ENCODE data around the gene HAUS1.

HAUS1 gene

DNA sequence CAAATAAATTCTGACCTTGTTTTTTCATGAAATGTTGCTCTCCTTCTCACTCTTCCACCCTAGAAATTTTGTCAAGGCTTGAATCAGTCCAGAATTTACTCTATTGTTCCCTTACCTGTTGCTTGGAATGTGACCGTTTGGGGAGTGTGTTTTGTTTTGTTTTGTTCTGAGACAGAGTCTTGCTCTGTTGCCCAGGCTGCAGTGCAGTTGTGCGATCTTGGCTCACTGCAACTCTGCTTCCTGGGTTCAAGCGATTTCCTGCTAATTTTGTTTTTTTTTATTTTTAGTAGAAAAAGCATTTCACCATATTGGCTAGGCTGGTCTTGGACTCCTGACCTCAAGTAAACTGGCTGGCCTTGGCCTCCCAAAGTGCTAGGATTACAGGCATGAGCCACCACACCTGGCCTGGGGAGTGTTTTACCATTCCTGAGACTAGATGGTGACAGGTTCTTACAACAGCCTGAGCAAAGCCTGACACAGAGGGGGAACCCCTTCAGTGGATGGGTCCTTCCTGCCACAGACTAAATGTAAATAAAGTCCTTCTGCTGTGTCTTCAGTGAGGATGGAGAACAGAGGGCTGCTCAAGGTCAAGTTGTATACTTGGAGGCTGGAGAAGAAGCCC, 52.0 kb downstream of the HAUS1 start:
- Histone ChIP-seq H2BK12ac (ENCODE audit: low read length) (peak overlapping the region; percentile 55), H3K4me1 (ENCODE audit: control insufficient read depth in 1 of 2, insufficient read depth in 2 of 2, low read length in 2 of 2) (peaks cover 17 to 27% of the 10 kb centered on the region in 2 experiments), H2AK5ac (ENCODE audit: low read length) (peak overlapping the region; percentile 32), H3K4me2 (ENCODE audit: low read length) (no peak overlapping the region), H3K27ac (ENCODE audit: low read depth, low read length) (peak overlapping the region; percentile 56), H3K14ac (ENCODE audit: low read length) (peak overlapping the region; percentile 39), H4K8ac (ENCODE audit: low read depth, low read length) (peak overlapping the region; percentile 30), H3K4ac (ENCODE audit: low read depth, low read length) (no peak overlapping the region), H2BK120ac (ENCODE audit: insufficient read depth, low read length, poor library complexity) (no peak overlapping the region), H3K36me3 (ENCODE audit: control insufficient read depth in 1 of 2, insufficient read depth in 2 of 2, low read length in 2 of 2) (no peaks in the 10 kb centered on the region), H3K79me1 (ENCODE audit: low read length) (no peaks in the 10 kb centered on the region), H3K18ac (ENCODE audit: low read length) (no peak overlapping the region), H2BK5ac (ENCODE audit: low read depth, low read length, poor library complexity) (no peak overlapping the region), H3K9me3 (ENCODE audit: insufficient read depth, low read depth, low read length) (peaks cover 2% of the 10 kb centered on the region), H4K91ac (ENCODE audit: low read depth, low read length) (peak overlapping the region; percentile 59), H3K9ac (ENCODE audit: low read length) (no peak overlapping the region), H3K79me2 (ENCODE audit: control insufficient read depth, insufficient read depth, low read length, poor library complexity) (no peaks in the 10 kb centered on the region), H3K27me3 (ENCODE audit: insufficient read depth, low read length) (no peaks in the 10 kb centered on the region), H4K12ac (ENCODE audit: low read depth, low read length) (no peak overlapping the region), H3K23ac (ENCODE audit: low read length) (no peak overlapping the region), H3K4me3 (ENCODE audit: low read depth, low read length) (no peak overlapping the region), H2AFZ (ENCODE audit: insufficient read depth, low read length, poor library complexity) (no peak overlapping the region)
- no peak for DNase-seq
- WGBS (ENCODE audit: extremely low coverage, insufficient coverage, insufficient read length) = no CpG with 5 or more reads among the region's 3 CpGs

DNA sequence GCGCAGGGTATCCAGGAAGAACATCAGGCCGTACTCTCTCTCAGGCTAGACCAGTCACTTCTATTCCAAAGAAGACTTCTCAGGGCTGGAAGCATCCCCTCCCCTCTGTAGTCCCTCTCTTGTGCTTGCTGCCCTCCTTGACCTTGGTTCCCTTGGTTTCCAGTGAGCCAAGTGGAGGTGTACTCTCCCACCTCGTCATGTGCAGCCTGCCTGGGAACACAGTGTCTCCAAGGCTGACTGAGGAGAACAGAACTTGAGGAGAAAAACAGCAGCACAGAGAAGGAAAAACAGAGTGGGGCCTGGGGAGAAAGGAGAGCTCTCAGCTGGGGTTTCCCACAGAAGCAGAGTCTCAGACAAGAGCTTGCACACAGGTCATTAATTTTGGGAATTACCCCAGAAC, 52.7 kb downstream of the HAUS1 start:
- no peak for DNase-seq
- H2BK120ac ChIP-seq (ENCODE audit: insufficient read depth, low read length, poor library complexity) = peak overlapping the region; percentile 34
- H3K4me3 ChIP-seq (ENCODE audit: low read depth, low read length) = no peak overlapping the region
- no peak overlapping the region for H3K23ac ChIP-seq (ENCODE audit: low read length)
- peak overlapping the region; percentile 55 for H2BK12ac ChIP-seq (ENCODE audit: low read length)
- H2BK5ac ChIP-seq (ENCODE audit: low read depth, low read length, poor library complexity) = no peak overlapping the region
- no peak overlapping the region for H2AFZ ChIP-seq (ENCODE audit: insufficient read depth, low read length, poor library complexity)
- peak overlapping the region; percentile 20 for H4K91ac ChIP-seq (ENCODE audit: low read depth, low read length)
- H3K4ac ChIP-seq (ENCODE audit: low read depth, low read length) = no peak overlapping the region
- no peaks in the 10 kb centered on the region for H3K27me3 ChIP-seq (ENCODE audit: insufficient read depth, low read length)
- H3K36me3 ChIP-seq (ENCODE audit: control insufficient read depth in 1 of 2, insufficient read depth in 2 of 2, low read length in 2 of 2) = no peaks in the 10 kb centered on the region
- peaks cover 17 to 27% of the 10 kb centered on the region in 2 experiments for H3K4me1 ChIP-seq (ENCODE audit: control insufficient read depth in 1 of 2, insufficient read depth in 2 of 2, low read length in 2 of 2)
- no peak overlapping the region for H2AK5ac ChIP-seq (ENCODE audit: low read length)
- no peaks in the 10 kb centered on the region for H3K79me1 ChIP-seq (ENCODE audit: low read length)
- peaks cover 2% of the 10 kb centered on the region for H3K9me3 ChIP-seq (ENCODE audit: insufficient read depth, low read depth, low read length)
- H3K27ac ChIP-seq (ENCODE audit: low read depth, low read length) = no peak overlapping the region
- H3K18ac ChIP-seq (ENCODE audit: low read length) = no peak overlapping the region
- no peak overlapping the region for H4K8ac ChIP-seq (ENCODE audit: low read depth, low read length)
- WGBS (ENCODE audit: extremely low coverage, insufficient coverage, insufficient read length) = no CpG with 5 or more reads among the region's 3 CpGs
- H3K79me2 ChIP-seq (ENCODE audit: control insufficient read depth, insufficient read depth, low read length, poor library complexity) = no peaks in the 10 kb centered on the region
- H4K12ac ChIP-seq (ENCODE audit: low read depth, low read length) = no peak overlapping the region
- no peak overlapping the region for H3K4me2 ChIP-seq (ENCODE audit: low read length)
- H3K9ac ChIP-seq (ENCODE audit: low read length) = no peak overlapping the region
- no peak overlapping the region for H3K14ac ChIP-seq (ENCODE audit: low read length)

DNA sequence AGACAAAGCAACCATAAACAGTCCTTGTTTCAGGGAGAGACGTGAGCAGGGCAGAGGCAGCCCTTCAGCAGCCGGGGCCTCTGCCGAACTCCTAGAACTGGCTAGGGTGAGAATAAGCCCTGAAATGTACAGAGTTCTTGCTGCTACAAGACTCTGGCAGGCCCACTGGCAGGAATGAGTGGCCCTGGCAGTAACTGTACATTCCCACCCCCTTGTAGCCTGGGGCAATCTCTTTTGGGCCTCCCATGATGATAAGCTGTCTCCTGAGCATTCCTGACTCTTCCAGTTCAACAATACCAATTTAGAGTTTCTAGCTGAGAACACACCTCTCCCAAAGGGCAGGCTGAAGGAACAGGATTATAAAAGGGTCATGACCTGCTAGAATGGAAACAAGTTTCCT, 54.3 kb downstream of the HAUS1 start:
- Histone ChIP-seq H3K79me1 (ENCODE audit: low read length) (no peaks in the 10 kb centered on the region), H2BK120ac (ENCODE audit: insufficient read depth, low read length, poor library complexity) (no peak overlapping the region), H2BK5ac (ENCODE audit: low read depth, low read length, poor library complexity) (peak overlapping the region; percentile 17), H4K8ac (ENCODE audit: low read depth, low read length) (no peak overlapping the region), H3K36me3 (ENCODE audit: control insufficient read depth in 1 of 2, insufficient read depth in 2 of 2, low read length in 2 of 2) (no peaks in the 10 kb centered on the region), H3K79me2 (ENCODE audit: control insufficient read depth, insufficient read depth, low read length, poor library complexity) (no peaks in the 10 kb centered on the region), H3K4ac (ENCODE audit: low read depth, low read length) (no peak overlapping the region), H3K27me3 (ENCODE audit: insufficient read depth, low read length) (no peaks in the 10 kb centered on the region), H3K4me2 (ENCODE audit: low read length) (no peak overlapping the region), H3K9me3 (ENCODE audit: insufficient read depth, low read depth, low read length) (peaks cover 2% of the 10 kb centered on the region), H3K27ac (ENCODE audit: low read depth, low read length) (peak overlapping the region; percentile 43), H3K18ac (ENCODE audit: low read length) (no peak overlapping the region), H4K91ac (ENCODE audit: low read depth, low read length) (no peak overlapping the region), H3K4me3 (ENCODE audit: low read depth, low read length) (no peak overlapping the region), H3K9ac (ENCODE audit: low read length) (no peak overlapping the region), H4K12ac (ENCODE audit: low read depth, low read length) (no peak overlapping the region), H2AFZ (ENCODE audit: insufficient read depth, low read length, poor library complexity) (no peak overlapping the region), H3K23ac (ENCODE audit: low read length) (no peak overlapping the region), H2AK5ac (ENCODE audit: low read length) (no peak overlapping the region), H2BK12ac (ENCODE audit: low read length) (no peak overlapping the region), H3K14ac (ENCODE audit: low read length) (no peak overlapping the region), H3K4me1 (ENCODE audit: control insufficient read depth in 1 of 2, insufficient read depth in 2 of 2, low read length in 2 of 2) (peaks cover 11 to 22% of the 10 kb centered on the region in 2 experiments)
- no CpG with 5 or more reads among the region's 3 CpGs for WGBS (ENCODE audit: extremely low coverage, insufficient coverage, insufficient read length)
- DNase-seq = peak; percentile 37 to 63

DNA sequence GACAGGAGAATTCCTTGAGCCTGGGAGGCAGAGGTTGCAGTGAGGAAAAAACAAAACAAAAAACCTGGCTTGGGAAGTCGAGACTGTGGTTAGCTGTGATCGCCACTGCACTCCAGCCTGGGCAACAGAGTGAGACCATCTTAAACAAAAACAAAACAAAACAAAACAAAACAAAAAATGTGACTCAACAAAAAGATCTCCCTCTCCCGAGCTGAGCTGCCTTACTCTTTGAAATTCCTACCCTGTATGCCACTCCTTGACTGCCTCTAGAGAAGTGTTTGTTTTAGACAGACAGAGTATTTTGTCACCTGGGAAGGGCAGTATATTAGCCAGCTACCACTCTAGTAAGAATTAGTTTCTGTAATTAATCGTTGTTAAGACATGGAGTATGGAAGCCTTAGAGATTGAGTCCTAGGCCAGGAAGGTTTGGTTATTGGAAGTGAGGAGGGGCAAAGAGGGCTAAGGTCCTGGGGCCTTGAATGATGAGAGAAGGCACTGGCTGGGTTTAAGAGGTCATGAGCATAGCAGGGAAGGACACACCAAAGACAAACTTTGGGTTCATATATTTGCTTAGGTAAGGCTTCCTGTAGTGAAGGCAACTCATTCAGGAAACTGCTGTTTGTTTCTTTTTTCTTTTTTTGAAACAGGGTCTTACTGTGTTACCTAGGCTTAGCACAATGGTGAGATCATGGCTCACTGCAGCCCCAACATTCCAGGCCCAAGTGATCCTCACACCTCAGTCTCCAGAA, 56.0 kb downstream of the HAUS1 start:
- Histone ChIP-seq H2BK5ac (ENCODE audit: low read depth, low read length, poor library complexity) (no peak overlapping the region), H3K9ac (ENCODE audit: low read length) (no peak overlapping the region), H3K79me2 (ENCODE audit: control insufficient read depth, insufficient read depth, low read length, poor library complexity) (no peaks in the 10 kb centered on the region), H2AFZ (ENCODE audit: insufficient read depth, low read length, poor library complexity) (no peak overlapping the region), H3K79me1 (ENCODE audit: low read length) (no peaks in the 10 kb centered on the region), H3K4me1 (ENCODE audit: control insufficient read depth in 1 of 2, insufficient read depth in 2 of 2, low read length in 2 of 2) (peaks cover 11 to 28% of the 10 kb centered on the region in 2 experiments), H2BK120ac (ENCODE audit: insufficient read depth, low read length, poor library complexity) (no peak overlapping the region), H3K4me2 (ENCODE audit: low read length) (no peak overlapping the region), H3K9me3 (ENCODE audit: insufficient read depth, low read depth, low read length) (peaks cover 2% of the 10 kb centered on the region), H3K27me3 (ENCODE audit: insufficient read depth, low read length) (no peaks in the 10 kb centered on the region), H4K91ac (ENCODE audit: low read depth, low read length) (no peak overlapping the region), H3K18ac (ENCODE audit: low read length) (no peak overlapping the region), H3K14ac (ENCODE audit: low read length) (no peak overlapping the region), H3K4ac (ENCODE audit: low read depth, low read length) (no peak overlapping the region), H2AK5ac (ENCODE audit: low read length) (no peak overlapping the region), H4K8ac (ENCODE audit: low read depth, low read length) (no peak overlapping the region), H4K12ac (ENCODE audit: low read depth, low read length) (no peak overlapping the region), H3K4me3 (ENCODE audit: low read depth, low read length) (no peak overlapping the region), H3K36me3 (ENCODE audit: control insufficient read depth in 1 of 2, insufficient read depth in 2 of 2, low read length in 2 of 2) (no peaks in the 10 kb centered on the region), H2BK12ac (ENCODE audit: low read length) (no peak overlapping the region), H3K23ac (ENCODE audit: low read length) (no peak overlapping the region), H3K27ac (ENCODE audit: low read depth, low read length) (no peak overlapping the region)
- DNase-seq = peak; percentile 23 to 46
- no CpG with 5 or more reads among the region's 4 CpGs for whole genome bisulfite sequencing (ENCODE audit: extremely low coverage, insufficient coverage, insufficient read length)
